ENCODE measurements around the gene RAB8B.
"Not testable (repeated sequence)": the region's sequence is repeated elsewhere in the genome, so short reads cannot be mapped to it uniquely, and the experiment has no call there.

The RAB8B gene

DNA sequence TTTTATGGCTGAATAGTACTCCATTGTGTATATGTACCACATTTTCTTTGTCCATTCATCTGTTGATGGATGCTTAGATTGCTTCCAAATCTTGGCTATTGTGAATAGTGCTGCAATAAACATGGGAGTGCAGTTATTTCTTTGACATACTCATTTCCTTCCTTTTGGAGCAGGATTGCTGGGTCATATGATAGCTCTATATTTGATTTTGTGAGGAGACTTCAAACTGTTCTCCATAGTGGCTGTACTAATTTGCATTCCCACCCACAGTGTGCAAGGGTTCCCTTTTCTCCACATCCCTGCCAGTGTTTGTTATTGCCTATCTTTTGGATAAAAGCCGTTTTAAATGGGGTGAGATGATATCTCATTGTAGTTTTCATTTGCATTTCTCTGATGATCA is 47.7 kb downstream of the RAB8B start:
- not testable (repeated sequence) for DNase-seq (ENCODE audit: low spot score)

DNA sequence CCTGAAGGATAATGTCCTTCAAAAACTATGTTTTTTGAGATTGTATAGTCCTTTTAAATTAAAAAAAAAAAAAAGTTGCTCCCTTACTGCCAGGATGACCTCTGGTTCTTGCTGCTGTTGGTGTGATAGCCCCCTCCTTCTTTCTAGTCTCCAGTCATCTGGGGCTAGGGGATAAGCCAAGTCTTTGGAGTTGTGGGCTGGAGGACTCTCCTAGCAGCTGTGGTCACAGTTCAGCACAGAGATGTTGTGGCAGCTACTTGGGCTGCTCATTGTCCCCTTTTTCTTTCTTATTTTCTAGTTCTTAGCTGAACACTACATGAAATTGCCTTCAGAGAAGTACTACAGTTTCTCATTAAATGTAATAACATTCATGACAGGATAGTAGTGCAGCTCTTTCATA is 48.8 kb downstream of the RAB8B start:
- DNase-seq (ENCODE audit: low spot score): no peak

DNA sequence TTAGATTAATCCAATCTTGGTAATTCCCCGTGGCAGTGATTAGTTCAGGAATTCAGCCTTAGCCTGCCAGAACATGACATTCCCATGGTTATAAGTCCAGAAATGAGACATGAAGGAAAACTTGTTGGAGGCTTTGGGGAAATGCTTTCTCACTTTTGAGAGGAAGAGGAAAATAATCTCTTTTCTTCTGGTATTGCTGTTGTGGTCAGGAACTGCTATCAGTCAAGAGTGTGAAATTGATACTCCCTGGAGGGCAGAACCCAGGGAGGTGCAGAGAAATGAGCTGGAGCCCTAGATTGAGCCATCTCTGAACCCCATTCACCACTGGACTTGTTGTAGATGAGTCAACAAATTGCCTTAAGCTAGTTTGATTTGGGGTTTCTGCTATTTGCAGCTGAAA is 49.4 kb downstream of the RAB8B start:
- no peak for DNase-seq (ENCODE audit: low spot score)

DNA sequence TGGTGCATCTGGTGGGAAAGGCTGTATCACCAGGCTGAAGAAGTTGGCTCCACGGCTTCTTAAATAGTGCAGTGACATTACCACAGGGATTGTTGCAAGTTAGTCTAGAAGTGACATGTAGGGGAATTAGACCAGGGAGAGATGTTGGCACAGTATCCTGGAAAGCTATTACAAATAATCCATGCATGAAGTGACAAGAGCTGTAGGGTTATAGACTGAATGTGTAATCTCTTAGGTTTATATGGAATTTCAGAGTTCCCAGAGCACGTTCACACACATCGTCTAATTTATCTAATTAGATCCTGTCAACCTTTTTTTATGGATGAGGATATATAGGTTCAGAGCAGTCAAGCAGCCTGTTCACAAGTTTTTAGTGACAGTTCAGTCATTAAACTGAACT is 50.7 kb downstream of the RAB8B start:
- no peak for DNase-seq (ENCODE audit: low spot score)

DNA sequence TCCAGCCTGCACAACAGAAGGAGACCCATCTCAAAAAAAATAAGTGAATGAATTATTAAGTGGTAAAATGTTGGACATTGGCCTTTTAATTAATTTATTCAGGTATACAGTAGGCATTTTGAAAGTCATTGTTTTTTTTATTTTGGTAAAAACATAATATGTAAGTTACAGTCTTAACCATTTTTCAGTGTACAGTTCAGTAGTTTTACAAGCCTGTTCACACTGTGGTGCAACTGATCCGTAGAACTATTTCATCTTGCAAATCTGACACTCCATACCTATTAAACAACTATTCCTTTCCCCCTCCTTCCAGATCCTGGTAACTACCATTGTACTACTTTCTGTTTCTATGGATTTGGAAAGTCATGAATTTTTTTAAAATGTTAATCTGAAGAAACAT is 51.9 kb downstream of the RAB8B start:
- no peak for DNase-seq (ENCODE audit: low spot score)

DNA sequence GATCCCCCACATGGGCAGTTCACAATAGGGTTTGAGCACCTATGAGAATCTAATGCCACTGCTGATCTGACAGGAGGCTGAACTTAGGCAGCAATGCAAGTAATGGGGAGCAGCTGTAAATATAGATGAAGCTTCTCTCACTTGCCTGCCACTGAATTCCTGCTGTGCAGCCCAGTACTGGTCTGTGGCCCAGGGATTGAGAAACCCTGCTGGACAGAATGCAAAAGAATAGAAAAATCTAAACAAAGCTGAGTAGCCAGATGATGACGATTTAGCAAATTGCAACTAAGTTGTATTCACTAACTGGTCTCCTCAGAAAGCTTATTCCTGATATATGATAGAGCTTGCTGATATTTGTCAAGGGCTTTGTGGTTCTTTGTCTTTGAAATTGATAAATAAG is 53.7 kb downstream of the RAB8B start:
- DNase-seq (ENCODE audit: low spot score): no peak

DNA sequence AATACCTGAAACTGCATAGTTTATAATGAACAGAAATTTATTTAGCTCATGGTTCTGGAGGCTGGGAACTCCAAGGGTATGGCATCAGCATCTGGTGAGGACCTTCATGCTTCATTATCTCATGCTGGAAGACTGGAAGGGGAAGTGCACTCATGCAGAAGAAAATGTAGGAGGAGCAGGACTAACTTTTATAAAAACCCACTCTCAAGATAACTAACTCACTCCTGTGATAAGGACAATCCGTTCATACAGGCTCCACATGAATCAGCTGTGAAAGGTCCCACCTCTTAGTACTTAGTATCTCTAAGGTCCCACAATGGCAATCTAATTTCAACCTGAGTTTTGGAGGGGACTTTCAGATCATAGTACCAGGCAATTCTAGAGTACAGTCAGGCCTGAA is 54.4 kb downstream of the RAB8B start:
- DNase-seq (ENCODE audit: low spot score): no peak

DNA sequence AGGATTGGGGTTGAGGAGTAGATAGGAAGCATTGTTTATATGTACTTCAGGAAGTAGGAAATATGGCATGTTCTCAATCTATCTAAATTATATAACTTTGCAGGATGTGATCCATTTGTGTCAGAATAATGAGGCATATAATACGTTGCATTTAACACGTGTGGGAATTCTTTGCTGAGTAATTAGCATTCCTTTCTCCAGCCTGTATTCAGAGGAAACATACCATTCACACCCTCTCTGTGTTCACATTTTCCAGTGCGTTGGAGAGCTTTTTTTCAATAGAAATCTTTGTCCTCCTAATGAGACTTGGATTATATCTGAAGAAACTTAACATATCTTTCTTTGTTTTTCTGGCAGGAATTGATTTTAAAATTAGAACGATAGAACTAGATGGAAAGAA is 55.0 kb downstream of the RAB8B start:
- no peak for DNase-seq (ENCODE audit: low spot score)

DNA sequence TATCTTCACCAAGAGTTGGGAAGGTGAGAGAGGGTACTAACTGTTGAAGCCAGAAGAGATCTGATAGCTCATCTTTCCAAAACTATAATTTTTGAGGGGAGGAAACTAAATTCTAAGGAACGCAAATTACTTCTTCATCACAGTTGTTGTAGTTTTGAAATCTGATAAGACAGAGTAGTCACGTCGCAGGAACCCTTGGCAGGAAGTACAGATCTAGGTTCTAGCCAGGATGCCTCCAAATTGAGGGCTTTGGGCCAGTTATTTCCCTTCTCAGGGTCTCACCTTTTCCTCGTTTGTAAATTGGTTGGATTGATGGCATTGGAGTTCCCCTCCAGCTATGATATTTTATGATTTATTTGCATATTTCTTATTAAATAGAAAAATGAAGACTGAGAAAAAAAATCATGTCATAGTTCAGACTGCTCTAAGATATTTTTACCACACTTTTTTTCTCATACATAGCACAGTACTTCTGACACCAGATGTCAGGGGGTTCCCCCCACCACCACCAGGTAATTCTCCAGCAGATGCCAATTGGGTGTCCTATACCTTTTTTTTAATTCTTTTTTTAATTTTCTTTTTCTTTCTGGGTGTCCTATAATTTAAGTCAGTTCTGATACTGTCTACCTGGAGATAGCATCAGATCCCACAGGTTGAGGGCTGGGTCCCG is 55.7 kb downstream of the RAB8B start:
- DNase-seq (ENCODE audit: low spot score): no peak

DNA sequence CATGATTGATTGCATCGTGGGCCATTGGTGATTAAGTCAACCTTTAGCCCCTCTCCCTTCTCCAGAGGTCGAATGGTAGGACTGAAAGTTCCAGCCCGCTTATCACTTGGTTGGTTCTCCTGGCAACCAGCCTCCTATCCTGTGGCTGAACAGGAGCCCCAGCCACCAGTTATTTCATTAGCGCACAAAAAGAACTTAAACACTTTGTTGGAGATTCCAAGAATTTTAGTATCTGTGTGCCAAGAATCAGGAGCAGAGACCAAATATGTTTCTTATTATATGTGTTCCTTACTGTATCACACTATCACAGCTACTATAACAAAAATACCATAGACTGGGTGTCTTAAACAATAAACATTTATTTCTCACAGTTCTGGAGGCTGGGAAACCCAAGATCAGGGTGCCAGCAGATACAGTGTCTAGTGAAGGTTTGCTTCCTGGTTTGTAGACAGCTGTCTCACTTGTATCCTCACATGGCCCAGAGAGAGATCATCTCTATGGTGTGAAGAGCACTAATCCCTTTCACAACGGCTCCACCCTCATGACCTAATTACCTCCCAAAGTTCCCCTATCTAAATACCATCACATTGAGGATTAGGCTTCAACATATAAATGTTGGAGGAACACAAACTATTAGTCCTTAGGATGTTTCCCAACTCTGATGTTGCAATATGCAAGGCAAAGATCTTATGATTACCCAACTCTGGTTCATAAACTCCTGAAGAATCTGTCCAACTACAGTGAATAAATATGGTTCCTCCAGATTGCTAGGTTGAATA is 57.5 kb downstream of the RAB8B start:
- DNase-seq (ENCODE audit: low spot score): no peak

DNA sequence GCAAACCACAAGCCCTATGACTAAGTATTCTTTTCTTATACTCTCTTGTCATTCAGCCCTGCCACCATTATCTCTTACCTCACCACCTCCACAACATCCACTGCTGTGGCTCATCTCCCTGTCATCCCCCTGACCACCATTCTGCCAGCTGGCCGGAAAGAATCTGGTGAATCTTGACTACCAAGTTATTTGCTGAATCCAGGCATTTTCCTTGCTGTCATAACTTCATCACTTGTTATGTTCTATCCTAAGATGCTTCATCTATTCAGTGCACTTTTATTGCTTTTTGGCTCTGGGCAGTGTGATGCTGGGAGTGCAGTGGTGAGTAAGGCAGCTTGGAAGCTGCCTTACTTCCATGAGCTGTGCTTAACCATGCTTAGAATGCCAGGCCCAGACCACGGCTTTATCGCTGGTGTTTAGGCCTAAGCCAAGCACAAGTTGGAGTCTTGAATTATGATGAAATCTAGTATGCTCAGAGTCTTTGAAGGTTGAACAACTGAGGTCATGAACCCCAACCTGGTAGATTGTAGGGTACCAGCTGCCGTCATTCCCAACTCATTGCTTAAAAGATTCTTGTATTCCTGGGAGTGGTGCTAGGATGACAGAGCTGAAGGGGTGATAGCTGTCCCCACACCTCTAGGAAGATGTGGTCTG is 61.0 kb downstream of the RAB8B start:
- no peak for DNase-seq (ENCODE audit: low spot score)

DNA sequence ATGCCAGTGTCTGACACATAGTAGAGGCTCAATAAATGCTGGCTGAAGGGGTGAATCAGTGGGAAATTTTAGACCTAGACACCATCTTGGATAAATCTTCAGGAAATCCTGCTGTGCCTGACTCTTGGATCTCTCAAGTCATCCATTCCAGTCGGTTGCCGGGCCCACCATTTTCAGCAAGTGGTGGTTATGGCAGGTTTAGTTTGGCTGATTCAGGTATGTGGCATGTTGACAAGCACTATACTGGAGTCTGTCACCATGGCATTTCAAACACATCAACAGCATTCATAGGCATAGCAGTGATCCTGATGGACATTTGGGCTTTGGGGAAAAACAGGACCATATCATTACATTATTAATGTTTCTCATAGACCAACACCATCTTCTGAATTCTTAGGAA is 62.3 kb downstream of the RAB8B start:
- DNase-seq (ENCODE audit: low spot score): no peak

DNA sequence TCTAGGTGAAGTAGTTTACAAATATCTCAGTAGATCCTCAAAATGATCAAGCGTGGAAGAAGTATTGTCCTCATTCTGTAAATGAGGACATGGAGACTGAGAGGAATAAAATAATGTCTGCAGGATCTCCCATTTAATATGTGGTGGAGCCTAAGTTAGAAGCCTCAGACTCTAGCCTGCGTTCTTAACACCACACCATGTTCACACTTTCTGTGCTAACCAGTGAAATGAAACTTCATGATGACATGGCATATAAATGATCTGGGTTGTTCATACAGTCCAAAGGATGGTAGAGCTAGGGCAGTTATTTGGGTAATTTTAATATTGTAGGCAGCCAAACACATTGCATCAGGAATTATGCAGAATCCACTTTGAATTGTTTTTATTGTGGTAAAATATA is 62.9 kb downstream of the RAB8B start:
- DNase-seq (ENCODE audit: low spot score): no peak

DNA sequence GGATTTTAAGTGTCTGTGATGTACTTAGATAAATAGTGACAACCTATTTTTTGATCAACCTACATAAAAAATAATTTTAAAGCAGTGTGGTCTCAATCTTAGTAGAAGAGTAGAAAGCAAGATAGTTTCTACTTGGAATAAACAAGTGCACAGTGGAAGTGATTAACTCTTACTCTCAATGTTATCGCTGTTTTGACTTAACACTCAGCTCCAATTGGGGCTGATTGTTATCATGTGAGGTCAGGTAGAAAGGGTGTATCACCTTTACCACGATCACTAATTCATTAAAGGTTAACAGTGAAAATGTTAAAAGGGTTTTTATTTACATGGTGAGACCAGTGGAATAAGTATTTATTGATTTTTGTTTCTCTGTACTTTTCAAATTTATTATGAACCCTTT is 65.6 kb downstream of the RAB8B start:
- no peak for DNase-seq (ENCODE audit: low spot score)

DNA sequence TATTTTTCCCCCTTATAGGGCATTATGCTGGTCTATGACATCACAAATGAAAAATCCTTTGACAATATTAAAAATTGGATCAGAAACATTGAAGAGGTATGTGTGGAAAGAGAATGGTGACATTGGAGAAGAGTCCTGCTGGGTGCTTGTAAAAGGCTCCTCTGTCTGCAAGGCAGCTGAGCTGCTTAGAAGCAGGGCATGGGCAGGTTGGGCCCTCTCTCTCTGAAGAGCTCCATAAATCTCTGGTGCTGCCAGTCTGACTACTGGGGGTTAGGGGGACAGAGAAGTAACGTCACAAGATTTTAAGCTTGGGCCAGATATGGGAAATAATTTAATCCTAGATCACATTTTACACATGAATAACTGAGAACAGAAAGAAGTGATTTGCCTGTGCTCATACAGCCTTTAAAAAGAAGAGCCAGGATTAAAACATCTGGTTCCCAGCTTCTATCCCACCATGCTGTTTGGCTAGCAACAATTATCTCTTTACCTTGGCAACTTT is 66.1 kb downstream of the RAB8B start:
- DNase-seq (ENCODE audit: low spot score): no peak

DNA sequence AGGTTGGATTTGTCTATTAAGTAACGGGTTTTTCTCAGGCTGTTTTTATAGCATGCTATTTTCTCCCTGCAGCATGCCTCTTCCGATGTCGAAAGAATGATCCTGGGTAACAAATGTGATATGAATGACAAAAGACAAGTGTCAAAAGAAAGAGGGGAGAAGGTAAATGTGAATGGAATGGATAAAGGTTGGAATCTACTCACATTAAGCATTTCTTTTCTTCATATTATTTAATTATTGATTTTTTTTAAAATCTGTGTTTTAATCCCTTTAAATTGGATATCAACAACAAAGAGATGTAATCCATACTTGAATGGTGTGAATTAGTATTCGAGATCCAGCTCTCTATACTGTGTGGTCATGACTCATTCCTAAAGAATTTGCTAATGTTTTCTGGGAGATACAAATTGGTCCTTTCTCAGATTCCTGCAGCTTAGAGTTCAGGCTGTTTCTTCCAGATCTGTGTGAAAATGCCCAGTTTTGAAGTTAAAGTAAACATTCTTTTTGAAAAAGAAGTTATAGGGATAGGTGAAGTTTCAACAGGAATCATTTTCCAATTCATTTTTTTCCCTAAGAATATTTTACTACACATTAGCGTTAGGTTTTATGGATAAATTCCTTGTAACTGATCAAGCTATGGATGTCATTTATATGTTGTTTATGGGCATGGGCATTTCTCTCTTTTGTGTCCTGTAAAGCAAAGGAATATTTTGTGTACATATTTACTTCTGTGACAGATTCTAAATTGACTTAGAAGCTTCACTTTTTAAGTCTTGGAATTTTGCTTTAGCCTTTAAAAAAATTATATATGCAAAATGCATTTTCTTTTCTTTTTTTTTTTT is 67.2 kb downstream of the RAB8B start:
- DNase-seq (ENCODE audit: low spot score): no peak

DNA sequence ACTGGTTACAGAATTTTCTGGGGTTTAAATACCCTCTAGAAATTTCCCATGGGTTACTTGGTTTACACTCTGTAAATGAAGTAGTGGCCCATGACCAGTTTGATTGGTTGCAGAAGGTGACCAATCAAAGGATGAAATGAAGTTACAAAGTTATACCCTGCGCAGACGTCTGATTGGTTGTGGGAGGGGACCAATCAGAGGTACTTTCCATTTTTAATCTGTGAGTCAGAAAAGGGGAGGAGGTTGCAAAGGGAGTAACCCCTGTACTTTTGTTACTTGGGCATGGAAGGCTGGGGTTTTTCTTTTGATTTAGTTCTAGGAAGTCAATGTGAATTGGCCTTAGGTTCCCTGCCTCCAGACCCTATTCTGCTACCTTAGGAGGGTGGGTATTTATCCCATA is 69.3 kb downstream of the RAB8B start:
- DNase-seq (ENCODE audit: low spot score): no peak

DNA sequence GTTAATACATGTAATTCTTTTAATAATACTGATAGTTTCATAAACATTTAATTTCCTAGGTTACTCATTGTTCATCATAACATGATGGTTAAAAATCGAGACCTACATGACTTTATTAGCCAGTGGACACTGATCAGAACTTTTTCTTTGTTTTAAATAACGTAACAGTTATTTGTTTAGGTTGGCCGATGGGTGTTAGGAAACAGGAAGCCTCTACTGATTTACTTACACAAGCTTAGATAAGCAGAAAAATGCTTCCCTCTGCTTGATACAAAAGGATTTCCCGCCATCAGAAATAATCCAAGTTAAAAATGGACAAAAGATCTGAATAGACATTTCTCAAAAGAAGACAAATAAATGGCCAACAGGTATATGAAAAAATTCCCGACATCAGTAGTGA is 71.4 kb downstream of the RAB8B start:
- no peak for DNase-seq (ENCODE audit: low spot score)

DNA sequence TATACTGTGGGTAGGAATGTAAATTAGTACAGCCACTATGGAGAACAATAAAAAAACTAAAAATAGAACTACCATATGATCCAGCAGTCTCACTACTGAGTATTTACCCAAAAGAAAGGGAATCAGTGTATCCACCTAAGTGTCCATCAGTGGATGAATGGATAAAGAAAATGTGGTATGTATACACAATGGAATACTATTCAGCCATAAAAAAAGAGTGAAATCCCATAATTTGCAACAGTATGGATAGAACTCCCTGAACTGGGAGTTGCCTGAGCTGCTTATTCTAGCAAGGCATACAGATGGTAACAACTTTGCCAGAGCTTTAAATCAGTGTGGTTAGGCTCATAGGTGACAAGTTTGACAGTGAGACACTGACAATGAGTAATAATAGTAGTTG is 71.9 kb downstream of the RAB8B start:
- no peak for DNase-seq (ENCODE audit: low spot score)

DNA sequence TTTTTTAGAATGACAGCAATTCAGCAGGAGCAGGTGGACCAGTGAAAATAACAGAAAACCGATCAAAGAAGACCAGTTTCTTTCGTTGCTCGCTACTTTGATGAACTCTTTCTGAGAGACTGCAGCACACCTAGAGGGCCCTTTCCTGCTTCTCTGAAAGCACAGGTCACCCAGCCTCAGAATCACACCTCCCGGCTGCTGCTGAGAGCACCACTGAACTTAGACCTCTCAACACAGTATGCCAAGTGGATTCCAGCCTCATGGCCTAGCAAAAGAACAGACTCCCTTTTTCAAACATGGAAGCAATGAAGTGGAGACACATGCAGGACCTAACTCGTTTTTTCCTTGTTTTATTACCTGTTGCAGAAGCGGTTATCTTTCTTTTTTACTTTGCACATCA is 74.1 kb downstream of the RAB8B start:
- no peak for DNase-seq (ENCODE audit: low spot score)

DNA sequence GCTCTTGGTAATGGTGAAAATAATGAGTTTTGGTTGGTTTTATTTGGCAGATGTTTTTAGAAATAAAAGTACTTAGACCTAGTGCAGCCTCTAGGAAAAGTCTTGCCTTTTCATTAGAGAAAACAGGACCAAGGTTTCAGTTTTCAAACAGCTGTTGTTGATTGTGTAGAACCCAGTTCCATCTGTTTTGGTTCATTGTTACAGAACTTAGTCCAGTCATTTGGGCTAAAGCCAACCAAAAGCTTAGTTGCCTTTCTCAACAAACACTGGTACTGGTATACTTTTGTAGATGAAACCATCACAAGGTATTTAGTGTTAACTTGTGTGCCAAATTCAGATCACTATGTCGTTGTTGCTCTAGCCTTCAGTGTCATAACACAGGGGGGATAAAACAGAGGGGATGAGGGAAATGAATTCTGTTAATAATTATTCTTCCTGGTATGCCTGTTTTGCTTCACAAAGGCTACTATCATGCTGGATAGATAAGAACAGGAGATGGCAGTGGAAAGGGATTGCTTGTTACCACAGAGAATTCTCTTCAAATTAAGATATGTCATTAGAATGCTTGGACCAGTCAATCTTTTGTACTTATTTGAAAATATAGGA is 75.4 kb downstream of the RAB8B start:
- DNase-seq (ENCODE audit: low spot score): no peak

DNA sequence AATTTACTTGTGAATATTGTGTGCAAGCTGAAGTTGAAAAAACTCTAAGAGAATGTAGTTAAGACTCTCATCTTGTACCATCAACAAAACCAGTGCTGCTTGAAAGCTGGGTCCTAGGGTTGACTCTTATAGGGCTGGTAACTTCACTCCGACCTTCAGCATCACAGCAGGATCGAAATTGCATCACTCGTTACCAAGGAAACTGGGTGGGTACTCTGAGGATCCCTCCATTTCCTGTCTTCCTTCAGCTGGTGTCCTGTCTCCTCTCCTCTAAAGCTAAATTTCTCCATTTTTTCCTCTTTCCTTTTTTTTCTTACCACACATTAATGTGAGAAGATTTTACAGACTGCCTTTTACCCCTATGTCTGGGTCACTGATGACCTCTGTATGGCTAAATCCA is 85.0 kb downstream of the RAB8B start:
- no peak for DNase-seq (ENCODE audit: low spot score)
